NCI-H82 treated with DMSO at 0.1 percent for 48 hours (cell line): ENCODE results near the gene CAMK1D.

ENCODE experiments used
- DNase-seq: peaks from one replicate; lab custom pipeline; 2025; ENCODE audit not compliant: unreplicated experiment; lab: John Stamatoyannopoulos, UW

The CAMK1D gene

DNA sequence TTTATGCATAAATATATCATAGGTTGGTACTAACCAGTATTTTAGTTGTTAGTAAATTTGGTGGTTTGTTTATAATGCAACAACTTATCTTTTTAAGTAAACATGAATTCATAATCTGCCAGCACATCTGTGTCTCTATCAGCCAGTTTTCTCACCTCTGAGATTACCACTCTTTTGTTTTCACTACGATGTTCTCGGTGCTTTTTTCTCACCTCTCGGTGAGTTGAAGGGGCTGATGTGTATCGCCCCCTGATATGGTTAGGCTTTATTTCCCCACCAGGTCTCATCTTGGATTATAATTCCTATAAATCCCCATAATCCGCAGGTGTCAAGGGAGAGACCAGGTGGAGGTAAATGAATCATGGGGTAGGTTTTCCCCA is 114.1 kb downstream of the CAMK1D start:
- DNase-seq = no peak

DNA sequence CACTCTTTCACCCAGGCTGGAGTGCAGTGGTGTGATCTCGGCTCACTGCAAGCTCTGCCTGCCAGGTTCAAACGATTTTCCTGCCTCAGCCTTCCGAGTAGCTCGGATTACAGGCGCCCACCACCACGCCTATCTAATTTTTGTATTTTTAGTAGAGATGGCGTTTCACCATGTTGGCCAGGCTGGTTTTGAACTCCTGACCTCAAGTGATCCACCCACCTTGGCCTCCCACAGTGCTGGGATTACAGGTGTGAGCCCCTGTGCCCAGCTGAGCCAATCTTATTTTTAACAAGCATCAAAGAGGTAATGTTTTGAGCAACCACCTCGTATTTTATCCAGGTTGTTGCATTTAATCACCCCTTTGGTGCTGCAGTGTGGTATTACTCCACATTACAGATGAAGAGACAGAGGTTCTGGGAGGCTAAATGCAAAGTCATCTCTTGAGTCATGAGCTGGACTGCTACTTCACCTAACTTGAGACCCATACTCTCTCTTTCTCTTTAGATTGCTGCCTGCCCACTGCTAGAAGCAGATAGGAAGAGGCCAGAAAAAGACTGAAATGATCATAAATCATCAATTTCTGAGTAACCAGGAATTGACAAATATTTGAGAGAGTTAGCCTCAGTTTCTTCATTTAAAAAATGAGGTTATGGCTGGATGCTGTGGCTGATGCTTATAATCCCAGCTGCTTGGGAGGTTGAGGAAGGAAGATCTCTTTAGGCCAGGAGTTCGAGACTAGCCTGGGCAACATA is 116.2 kb downstream of the CAMK1D start:
- no peak for DNase-seq

DNA sequence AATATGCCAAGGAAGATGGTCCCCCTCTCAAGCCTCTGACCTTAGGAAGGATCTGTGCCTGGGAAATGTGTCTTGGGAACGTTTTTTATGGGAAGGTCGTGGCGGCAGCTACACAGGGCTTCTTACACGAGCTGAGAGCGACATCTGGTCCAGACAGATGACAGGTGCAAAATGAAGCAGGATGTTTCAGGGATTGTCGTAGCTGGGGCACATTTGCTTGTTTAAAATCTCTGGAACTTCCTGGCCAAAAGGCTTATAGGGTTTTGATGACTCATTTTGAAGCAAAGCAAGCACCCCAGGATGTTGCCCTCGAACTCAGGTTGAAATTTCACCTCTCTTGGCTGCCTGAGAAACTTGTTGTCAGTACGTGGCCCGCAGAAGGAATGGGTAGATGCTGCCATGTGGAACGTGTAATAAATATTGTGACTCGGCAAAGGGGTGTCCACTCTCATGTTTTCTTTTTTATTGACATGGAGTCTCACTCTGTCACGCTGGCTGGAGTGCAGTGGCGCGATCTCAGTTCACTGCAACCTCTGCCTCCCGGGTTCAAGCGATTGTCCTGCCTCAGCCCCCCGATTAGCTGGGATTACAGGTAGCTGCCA is 117.5 kb downstream of the CAMK1D start:
- DNase-seq = peak; percentile 14

DNA sequence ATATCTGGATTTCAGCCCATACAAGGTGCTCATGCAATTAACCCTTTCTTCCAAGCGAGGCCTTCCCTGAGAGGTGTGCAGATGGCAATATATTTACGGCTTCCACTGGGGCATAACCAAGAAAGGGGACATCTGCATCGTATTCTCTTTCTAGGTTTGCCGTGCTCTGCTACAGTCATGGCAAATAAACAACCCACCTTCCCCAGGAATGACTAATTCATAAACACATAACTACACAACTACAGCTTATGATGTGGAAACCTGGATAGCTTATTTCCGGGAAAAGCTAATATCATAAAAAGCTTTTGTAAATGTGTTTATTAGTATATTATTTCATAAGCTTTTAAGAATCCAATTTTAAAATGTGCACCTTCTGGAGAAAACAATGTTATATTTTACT is 120.0 kb downstream of the CAMK1D start:
- no peak for DNase-seq

DNA sequence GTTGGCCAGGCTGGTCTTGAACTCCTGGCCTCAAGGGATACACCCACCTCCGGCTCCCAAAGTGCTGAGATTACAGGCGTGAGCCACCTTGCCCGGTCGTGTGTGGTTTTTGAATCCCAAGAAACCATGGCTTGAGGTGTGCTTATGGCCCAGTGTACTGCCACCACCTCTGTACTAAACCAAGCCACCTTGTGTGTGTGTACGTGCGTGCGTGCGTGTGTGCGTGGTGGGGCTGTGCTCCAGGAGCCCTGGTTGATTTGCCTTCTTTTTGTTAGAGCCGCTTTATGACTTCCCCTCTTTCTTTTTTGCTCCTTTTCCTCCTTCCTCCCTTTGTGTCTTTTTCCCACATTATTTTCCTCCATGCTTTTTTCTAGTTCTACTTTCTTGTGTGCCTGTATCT is 121.4 kb downstream of the CAMK1D start:
- no peak for DNase-seq

DNA sequence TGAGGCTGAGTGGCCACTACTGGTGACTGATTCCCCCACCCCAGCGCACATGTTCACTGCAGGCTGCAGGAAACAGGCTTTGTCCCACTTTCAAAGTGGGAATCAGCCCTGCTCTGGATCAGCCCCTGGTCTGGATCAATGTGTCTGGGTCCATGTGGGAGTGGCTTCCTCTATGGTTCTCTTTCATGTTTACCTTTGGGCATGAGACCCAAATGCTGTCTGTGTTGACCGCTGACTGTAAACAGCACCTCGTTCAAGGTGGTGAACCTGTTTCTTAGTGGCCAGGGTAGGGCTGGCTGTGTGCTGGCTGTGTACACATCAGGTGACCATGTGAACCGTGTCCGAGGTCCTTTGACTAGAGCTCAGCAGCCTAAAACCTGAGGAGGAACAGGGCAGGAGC is 121.8 kb downstream of the CAMK1D start:
- no peak for DNase-seq

DNA sequence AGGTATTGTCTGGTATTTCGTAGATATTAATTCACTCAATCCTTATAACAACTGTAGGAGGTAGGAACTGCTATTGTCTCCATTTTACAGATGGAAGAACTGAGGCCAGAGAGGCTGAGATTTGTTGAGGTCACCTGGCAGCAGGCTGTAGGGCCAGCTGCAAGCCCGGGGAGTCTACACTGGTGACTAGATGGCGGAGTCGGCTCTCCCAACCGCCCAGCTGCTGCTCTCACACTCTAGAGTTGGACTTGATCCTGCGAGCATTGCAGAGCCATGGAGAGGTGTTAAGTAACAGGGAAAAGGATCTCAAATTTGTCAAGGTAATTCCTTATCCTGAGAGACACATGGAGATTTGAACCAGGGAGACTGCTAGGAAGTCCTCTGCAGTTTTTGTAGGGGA is 124.1 kb downstream of the CAMK1D start:
- no peak for DNase-seq

DNA sequence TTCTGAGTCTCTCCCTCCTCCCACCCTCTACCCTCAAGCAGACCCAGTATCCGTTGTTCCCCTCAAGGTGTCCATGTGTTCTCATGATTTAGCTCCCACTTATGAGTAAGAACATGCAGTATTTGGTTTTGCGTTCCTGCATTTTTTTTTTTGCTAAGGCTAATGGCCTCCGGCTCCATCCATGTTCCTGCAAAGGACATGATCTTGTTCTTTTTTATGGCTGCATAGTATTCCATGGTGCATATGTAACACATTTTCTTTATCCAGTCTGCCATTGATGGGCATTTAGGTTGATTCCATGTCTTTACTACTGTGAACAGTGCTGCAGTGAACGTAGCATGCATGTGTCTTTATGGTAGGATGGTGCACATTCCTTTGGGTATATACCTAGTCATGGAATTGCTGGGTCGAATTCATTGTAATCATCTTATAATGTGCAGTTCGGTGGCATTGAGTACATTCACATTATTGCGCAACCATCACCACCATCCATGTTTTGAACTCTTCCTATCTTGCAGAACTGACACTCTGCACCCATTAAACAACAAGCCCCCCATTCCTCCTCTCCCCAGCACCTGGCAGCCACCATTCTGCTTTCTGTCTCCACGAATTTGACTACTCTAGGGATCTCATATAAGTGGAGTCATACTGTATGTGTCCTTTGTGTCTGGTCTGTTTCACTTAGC is 125.5 kb downstream of the CAMK1D start:
- no peak for DNase-seq

DNA sequence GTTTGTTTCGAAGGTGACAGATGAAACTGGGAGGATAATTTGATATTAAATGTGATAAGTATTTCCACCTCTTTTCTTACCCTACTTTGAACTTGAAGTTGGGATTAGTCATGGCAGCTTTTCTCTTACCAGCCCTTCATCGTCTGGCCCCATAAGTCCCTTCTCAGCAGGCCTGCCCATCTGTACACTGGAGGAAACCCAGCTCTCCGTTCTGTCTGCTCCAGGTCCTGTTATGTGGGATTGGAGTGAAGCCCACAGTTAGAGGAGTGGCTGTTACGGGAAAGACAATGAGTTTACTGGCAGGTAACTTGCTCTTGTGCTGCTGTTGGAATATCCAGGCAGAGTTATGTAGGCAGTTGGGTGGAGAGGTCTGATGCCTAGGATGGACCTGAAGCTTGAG is 127.3 kb downstream of the CAMK1D start:
- DNase-seq = peak; percentile 13

DNA sequence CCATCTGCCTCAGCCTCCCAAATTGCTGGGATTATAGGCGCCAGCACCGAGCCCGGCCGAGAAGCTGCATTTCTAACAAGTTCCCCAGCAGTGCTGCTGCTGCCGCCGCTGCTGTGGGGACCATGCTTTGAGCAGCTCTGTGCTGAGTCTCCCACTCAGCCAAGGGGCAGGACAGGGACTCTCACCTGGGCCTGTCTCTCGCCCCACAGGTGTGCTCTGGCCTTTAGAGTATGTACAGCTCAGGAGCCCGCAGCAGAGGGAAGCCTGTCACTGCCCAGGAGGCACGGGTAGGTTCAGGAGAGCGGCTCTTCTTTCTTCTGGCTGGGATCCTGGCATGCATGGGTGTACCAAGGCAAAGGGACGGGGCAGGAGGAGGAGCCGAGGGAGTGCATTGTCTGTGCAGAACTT is 130.1 kb downstream of the CAMK1D start:
- DNase-seq = no peak

DNA sequence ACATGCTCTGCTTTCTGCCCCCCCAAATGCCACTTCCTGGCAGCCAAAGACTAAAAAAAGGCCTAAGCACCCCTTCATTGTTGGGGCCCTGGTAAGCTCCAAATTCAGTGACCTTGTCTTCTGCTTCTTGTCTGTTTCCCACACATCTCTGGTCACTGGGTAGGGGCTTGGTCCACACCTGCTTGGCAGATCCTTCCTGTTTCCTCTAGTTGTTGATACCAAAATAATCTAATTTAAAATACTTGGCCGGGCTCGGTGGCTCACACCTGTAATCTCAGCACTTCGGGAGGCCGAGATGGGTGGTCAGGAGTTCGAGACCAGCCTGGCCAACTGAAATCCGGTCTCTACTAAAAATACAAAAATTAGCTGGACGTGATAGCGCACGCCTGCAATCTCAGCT is 130.6 kb downstream of the CAMK1D start:
- no peak for DNase-seq

DNA sequence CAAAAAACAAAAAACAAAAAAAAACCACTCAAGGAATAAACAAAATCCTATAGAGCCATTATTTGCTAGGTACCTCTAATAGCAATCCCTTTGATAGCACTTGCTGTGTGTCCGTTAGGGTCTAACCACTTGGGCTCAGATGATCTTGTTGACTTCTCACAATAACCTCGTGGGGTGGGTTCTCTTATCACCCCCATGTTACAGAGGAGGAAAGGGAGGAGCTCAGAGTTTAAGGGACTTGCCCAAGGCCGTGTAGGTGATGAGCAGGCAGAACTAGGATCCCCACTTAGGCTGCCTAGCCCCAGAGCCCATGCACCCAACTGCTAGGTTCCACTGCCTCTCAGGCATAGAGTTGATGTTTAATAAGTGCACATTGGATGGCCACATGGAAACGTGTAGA is 131.1 kb downstream of the CAMK1D start:
- no peak for DNase-seq

DNA sequence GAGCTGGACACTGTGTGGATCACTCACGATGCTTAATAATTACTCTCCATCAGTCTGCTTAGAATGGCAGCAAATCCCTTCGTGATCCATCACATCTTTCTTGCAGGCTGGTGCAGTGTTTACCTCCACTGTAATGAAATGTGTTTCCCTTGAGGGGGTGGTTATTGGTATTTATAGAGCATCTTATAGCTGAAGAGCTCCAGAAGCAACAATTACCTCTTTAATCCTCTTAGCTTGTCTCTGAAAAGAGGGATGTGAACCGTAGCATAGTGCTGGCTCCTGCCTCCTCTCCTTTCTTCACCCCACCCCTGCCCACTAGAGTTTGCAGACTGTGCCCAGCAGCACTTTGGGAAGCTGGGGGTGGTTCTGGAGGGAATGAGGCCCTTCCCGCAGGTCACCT is 132.6 kb downstream of the CAMK1D start:
- peak; percentile 80 for DNase-seq

DNA sequence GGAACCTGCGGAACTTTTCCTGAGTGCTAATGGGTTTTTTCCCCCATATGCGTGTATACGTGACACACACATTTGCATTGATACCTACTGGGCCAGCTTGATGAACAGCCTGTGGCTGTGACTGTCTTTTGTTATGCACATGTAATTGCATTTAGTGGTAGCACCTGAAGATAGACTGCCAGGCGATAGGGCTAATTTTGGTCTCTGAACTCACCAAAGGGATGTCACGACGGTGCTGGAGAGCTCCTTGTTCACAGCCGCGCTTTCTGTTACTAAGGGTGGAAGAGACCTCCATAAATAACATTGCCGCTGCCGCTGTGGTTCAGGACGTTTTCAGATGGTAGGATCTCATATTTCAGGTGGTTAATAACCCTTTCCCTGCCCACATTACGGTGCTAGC is 133.2 kb downstream of the CAMK1D start:
- no peak for DNase-seq

DNA sequence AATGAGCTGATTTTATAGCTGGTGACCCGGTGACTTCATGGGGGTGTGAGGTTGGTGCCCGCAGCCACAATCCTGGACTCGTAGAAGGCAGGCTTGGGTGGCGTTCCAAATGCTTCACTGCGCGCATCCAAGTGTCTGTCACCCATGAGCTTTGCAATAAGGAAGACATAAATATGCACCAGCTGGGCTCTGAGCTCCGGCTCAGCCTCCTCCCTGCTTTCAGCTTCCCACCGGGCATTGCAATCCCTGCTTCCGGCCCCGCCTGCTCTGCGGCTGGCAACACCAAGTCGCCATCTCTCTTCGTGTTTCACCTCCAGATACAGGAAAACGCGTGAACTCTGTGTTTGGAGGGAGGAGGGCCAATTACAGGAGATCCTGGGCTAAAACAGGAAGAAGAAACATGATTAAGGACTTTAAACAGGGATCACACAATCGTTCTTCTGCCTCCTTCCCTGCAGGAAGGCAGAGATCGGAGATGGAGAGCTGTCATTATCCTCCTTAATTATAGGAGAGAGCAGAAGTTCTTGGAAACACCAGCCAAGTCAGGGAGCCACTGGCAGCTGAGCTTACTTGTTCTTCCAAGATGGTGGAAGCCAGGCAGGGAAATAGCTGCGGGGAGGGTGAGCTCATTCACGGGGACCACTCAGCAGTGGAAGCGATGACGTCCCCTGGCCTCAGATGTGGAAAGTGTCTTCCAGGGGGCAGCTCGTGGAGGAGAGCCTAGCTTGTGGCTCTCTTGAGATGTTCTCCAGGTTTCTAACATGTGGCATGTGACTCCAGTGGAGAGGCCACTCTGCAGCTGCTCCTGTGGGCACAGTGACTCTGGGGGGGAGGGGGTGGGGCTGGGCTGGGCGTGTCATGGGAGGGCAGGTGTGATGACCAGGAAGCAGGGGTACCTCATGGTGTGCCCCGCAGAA is 134.9 kb downstream of the CAMK1D start:
- DNase-seq = peak; percentile 20

DNA sequence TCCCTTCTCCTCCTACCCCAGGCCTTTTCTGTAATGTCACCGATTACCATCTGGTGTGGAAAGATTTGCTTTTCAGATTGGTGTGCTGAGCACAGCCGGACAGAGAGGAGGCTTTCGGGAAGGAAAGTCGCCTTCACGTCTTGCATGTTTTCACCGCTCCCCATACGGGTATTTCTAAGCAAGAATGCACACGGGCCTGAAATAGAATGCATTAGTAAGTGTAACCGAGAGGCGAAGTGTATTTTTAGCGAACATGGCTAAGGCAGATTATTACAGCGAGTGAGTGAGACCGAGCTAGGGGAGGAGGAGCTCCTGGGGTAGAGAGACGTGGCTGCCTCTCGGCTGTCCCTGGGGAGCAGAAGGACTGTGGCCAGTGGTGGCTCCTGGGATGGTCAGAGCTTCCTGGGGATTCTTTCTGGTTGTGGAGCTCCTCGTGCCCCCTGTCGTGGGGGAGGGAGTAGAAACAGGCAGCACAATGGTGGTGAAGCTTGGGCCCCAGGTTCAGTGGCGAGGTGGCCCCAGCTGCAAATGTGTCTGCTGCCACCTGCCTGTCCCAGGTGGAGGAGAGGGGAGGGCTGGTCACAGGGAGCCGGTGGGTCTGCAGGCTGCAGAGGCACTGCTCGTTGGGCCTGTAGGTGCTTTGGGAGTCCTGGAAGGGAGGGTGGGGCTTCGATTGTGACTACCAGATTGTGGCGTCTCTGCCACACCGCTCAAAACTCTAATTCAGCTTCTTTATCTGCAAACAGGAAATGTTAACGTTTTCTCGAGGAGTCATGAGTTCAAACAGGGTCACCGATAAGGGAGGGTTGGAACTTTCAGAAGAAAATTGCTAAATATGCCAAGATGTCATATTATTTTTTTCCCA is 135.8 kb downstream of the CAMK1D start:
- DNase-seq = no peak

DNA sequence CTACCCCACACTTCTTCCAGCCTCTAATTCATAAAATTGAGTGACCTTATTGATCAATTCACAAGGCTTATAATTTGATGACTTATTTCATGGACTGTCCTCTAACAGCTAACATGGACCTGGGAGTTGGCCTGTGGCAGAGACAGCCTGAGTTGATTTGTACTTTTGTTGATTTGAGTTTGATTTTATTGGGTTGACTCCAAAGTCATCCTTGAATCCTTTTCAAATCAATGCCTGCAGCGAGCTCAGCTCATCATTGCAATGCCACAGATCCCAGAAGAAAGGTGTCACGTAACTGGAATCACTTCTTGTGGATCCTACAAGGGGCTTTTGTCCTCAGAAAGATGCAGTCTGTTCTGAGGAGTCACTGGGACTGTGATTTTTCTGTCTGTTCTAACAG is 138.0 kb downstream of the CAMK1D start:
- DNase-seq = no peak

DNA sequence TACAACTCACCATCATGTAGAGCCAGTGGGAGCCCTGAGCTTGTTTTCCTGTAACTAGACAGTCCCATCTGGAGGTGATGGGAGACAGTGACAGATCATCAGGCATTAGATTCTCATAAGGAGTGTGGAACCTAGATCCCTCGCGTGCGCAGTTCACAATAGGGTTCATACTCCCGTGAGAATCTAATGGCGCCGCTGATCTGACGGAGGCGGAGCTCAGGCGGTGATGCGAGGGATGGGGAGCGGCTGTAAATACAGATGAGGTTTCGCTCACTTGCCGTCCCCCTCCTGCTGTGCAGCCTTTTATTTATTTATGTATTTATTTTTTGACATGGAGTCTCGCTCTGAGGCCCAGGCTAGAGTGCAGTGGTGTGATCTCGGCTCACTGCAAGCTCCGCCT is 139.3 kb downstream of the CAMK1D start:
- DNase-seq = no peak

DNA sequence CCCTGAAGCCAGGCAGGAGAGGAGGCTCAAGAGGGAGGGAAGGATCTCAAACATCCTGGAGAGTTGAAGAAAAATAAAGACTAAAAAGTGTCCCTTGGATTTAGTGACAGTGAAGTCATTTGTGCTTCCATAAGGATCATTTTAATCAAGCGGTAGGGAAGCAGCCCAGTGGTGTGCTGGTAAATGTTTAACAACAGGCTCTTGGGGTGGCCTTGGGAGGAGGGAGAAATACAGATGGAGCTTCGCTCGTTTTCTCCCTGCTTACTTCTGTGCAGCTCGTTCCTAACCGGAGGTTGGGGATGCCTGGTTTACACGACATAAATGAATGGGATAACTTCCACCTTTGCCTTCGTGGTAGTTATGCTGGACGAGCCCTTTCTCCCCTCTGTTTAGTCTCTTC is 140.0 kb downstream of the CAMK1D start:
- DNase-seq = no peak

DNA sequence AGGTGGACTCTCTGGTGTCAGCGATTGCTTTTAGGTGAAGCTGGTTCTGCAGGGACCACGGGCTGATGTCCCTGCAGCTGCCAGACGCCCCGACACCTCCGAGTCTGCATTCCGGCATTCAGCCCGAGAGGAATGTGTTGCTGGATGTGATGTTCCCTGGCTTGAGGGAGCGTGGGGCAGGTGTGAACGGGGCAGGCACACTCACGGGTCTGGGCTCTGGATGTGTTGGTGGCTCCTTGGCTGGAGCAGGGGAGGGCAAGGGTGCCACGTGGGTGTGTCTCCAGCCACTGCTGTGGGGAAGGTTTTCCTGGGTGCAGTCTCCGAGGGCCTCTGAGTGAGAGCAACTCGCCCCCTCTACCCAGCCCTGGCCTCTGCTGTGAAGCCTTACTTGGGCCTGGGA is 140.5 kb downstream of the CAMK1D start:
- DNase-seq = no peak

DNA sequence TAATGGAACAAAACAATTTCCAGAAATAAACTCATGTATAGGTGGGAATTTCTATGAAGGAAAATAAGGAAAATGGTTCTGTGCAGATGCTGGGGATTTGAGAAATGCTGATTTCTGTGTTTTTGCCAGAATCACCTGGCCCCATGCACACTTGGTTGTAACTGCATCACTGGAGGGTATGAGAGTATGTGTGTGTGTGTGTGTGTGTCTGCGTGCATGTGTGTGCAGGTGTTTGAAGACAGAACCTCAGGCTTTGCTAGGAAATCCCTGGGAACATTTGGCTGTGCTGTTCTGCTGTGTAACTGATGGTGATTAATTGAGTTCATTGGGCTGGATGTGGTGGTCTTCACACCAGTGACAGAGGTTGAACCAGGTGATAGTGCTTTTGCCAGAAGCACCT is 141.6 kb downstream of the CAMK1D start:
- no peak for DNase-seq
